GM21515 (cell line): ENCODE measurements around the gene AGPAT3.

Experiments
- ATAC-seq: cut with Tn5 transposase; IDR thresholded peaks from one replicate; pipeline ENCODE4 v1.9.1; 2021; ENCODE audit not compliant: unreplicated experiment

The AGPAT3 gene

GRCh38 chr21:43905726-43906455 is 40.9 kb downstream of the AGPAT3 start:
- no peak for ATAC-seq

- ATAC-seq, result no peak
Measured at GRCh38 chr21:43906585-43907370, 41.8 kb downstream of the AGPAT3 start.

GRCh38 chr21:43907751-43908150 is 42.7 kb downstream of the AGPAT3 start:
- no peak for ATAC-seq

GRCh38 chr21:43908167-43908566 is 43.1 kb downstream of the AGPAT3 start:
- no peak for ATAC-seq

GRCh38 chr21:43909741-43910400 is 44.8 kb downstream of the AGPAT3 start:
- no peak for ATAC-seq

GRCh38 chr21:43910460-43910859 is 45.4 kb downstream of the AGPAT3 start:
- no peak for ATAC-seq

- no peak for ATAC-seq
Measured at GRCh38 chr21:43911015-43911934, 46.3 kb downstream of the AGPAT3 start.

- no peak for ATAC-seq
Measured at GRCh38 chr21:43911935-43912487, 47.0 kb downstream of the AGPAT3 start.

- no peak for ATAC-seq
Measured at GRCh38 chr21:43912500-43912899, 47.5 kb downstream of the AGPAT3 start.

- no peak for ATAC-seq
Measured at GRCh38 chr21:43912910-43913309, 47.9 kb downstream of the AGPAT3 start.

- no peak for ATAC-seq
Measured at GRCh38 chr21:43913928-43914327, 48.9 kb downstream of the AGPAT3 start.

GRCh38 chr21:43916076-43916475 is 51.1 kb downstream of the AGPAT3 start:
- ATAC-seq, result no peak

GRCh38 chr21:43916691-43917514 is 51.9 kb downstream of the AGPAT3 start:
- no peak for ATAC-seq

GRCh38 chr21:43917515-43918384 is 52.7 kb downstream of the AGPAT3 start:
- no peak for ATAC-seq

GRCh38 chr21:43918385-43918947 is 53.4 kb downstream of the AGPAT3 start:
- no peak for ATAC-seq

- no peak for ATAC-seq
Measured at GRCh38 chr21:43919283-43919682, 54.3 kb downstream of the AGPAT3 start.

GRCh38 chr21:43919871-43920801 is 55.1 kb downstream of the AGPAT3 start:
- no peak for ATAC-seq
